Esophagus squamous epithelium (tissue), 5 donors: ENCODE data around the gene ULBP1. TPM values are rescaled to one million over a fixed set of nuclear protein-coding genes. Genes with fewer than 3 reads are reported as not detected.
"Not testable (repeated sequence)": the region's sequence is repeated elsewhere in the genome, so short reads cannot be mapped to it uniquely, and the experiment has no call there.

Experiments
- DNase-seq: peaks from one replicate; lab custom pipeline; 2025; lab: John Stamatoyannopoulos, UW
- H3K27ac ChIP-seq, 4 donors: fragments of 200-600 bp; sonication (generic); one replicate each; pipeline ENCODE4 v1.5.1; 2016 to 2019; ENCODE audit warnings: mild to moderate bottlenecking in 1 of 4
- H3K27me3 ChIP-seq, 4 donors: fragments of 200-600 bp; sonication (generic); 1 replicate in 3 of 4; 2 replicates in 1 of 4; pipeline versions ENCODE4 v1.5.1 to v1.6.0; 2017 to 2021; ENCODE audit warnings: antibody characterized with exemption in 1 of 4
- H3K36me3 ChIP-seq, 3 donors: fragments of 200-600 bp; sonication (generic); one replicate each; pipeline ENCODE4 v1.5.1; 2016 to 2019
- H3K4me1 ChIP-seq, 3 donors: fragments of 200-600 bp; sonication (generic); one replicate each; pipeline ENCODE4 v1.5.1; 2017 to 2019
- H3K4me3 ChIP-seq, 4 donors: fragments of 200-600 bp; sonication (generic); 1 replicate in 3 of 4; 2 replicates in 1 of 4; pipeline ENCODE4 v1.5.1; 2016 to 2019; ENCODE audit warnings: mild to moderate bottlenecking in 2 of 4, moderate library complexity in 1 of 4
- H3K9me3 ChIP-seq, 3 donors: fragments of 200-600 bp; sonication (generic); one replicate each; pipeline ENCODE4 v1.5.1; 2016 to 2019
- CTCF ChIP-seq, 6 experiments: fragments of 450-650 bp in 4 of 6; fragments of 200-600 bp in 2 of 6; sonication (generic) in 2 of 6; IDR thresholded peaks; one replicate each; pipeline ENCODE4 v1.5.1; 2016 to 2019; ENCODE audit warnings: antibody characterized with exemption in 6 of 6, mild to moderate bottlenecking in 4 of 6, moderate library complexity in 4 of 6
- POLR2A ChIP-seq, 4 donors: fragments of 450-650 bp; IDR thresholded peaks; one replicate each; pipeline ENCODE4 v1.6.1; 2017; ENCODE audit warnings: antibody characterized with exemption in 4 of 4, mild to moderate bottlenecking in 4 of 4, moderate library complexity in 3 of 4
- WGBS, 2 donors: methylation state at CpG; one replicate each; pipeline ENCODE4 v1.1.5; 2018; 5-methylcytosine and 5-hydroxymethylcytosine counted together
- intact Hi-C: fragments of 100-400 bp; cut with DNase I; formaldehyde crosslinking; loops from one replicate; pipeline ENCODE4 v1.15.0; 2022
- total RNA-seq, 4 donors: library from RNA; depleted of rRNA; stranded (reverse); fragments of >200 nt; gene quantifications; one replicate each; pipeline ENCODE4 v1.1.0, GENCODE V29; 2016
- donor health status: DM: yes; HTN: yes; CAD: no.

Gene ULBP1
- total RNA-seq, 4 donors from 2014 or later = 0.26 to 0.27 TPM; not detected in 2

- peak in 1 of 6 experiments; percentile 2 for TF ChIP-seq CTCF (IDR thresholded peaks at IDR 0.05)
- Histone ChIP-seq H3K27me3 (peaks cover 3 to 67% (median 14%) of the 10 kb centered on the region in 4 donors), H3K4me1 (peaks cover 6 to 27% (median 9%) of the 10 kb centered on the region in 3 donors)
- DNase-seq, H3K36me3 ChIP-seq, H3K9me3 ChIP-seq, H3K4me3 ChIP-seq, H3K27ac ChIP-seq: not testable (repeated sequence)
- 5 to 7% methylated on average over 5 of the region's 5 CpGs for WGBS, 2 donors
- intact Hi-C loops = loop anchor here (5.0 kb wide), 1 partner anchor 80 kb away; no protein-coding TSS in a partner anchor
Observed at GRCh38 chr6:150017186-150017521, 53.4 kb downstream of the ULBP1 start.

- Histone ChIP-seq H3K4me1 (peaks cover 6 to 27% (median 9%) of the 10 kb centered on the region in 3 donors), H3K27ac (no peak overlapping the region), H3K4me3 (no peak overlapping the region), H3K36me3 (no peaks in the 10 kb centered on the region), H3K27me3 (peaks cover 3 to 53% (median 14%) of the 10 kb centered on the region in 4 donors), H3K9me3 (no peaks in the 10 kb centered on the region)
- TF ChIP-seq CTCF (IDR thresholded peaks at IDR 0.05) (no peak), POLR2A (IDR thresholded peaks at IDR 0.05) (no peak)
- DNase-seq = no peak
- 63 to 64% methylated on average over 5 of the region's 6 CpGs for WGBS, 2 donors
- intact Hi-C loops = loop anchor here (5.0 kb wide), 1 partner anchor 82 kb away; no protein-coding TSS in a partner anchor
Observed at GRCh38 chr6:150018846-150019580, 55.3 kb downstream of the ULBP1 start.

DNA sequence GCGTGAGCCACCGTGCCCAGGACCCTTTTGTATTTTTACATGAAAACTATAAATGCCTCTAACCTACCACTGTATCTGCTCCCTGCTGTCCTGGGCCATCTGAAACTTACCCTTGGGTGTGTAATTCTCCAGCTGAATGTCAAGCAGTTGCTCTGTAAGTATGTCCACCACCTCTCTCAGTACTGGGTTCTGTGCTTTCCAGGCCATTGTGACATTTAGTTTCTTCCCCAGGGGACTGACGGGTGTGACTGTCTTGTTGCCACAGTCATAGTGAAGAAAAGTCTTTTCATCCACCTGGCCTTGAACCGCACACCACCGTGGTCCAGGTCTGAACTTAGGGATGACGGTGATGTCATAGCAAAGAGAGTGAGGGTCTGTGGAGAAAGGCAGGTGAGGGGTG is 58.1 kb downstream of the ULBP1 start:
- no CpG with 5 or more reads among the region's 6 CpGs for WGBS, 2 donors
- DNase-seq, intact Hi-C loops, H3K4me3 ChIP-seq, H3K27ac ChIP-seq, H3K9me3 ChIP-seq, H3K36me3 ChIP-seq: not testable (repeated sequence)
- Histone ChIP-seq H3K4me1 (peaks cover 16 to 33% (median 20%) of the 10 kb centered on the region in 3 donors), H3K27me3 (peaks cover 0 to 55% (median 0%) of the 10 kb centered on the region in 4 donors)

Other genes with a start within 250 kb of the ULBP1 start
- gene LATS1, start 245.8 kb upstream of the ULBP1 start, total RNA-seq = 10 to 100 TPM; 12.1 to 21.2 (median 15.5) TPM
- 10 to 100 TPM in 3 of 4 donors, 1 to 10 TPM in 1; 7.1 to 18.8 (median 16.4) TPM for gene NUP43, start 217.4 kb upstream of the ULBP1 start, total RNA-seq
- gene PCMT1, start 214.2 kb upstream of the ULBP1 start, total RNA-seq = 100 to 1,000 TPM in 1 of 4 donors, 10 to 100 TPM in 3; 77.5 to 101 (median 88.0) TPM
- 10 to 100 TPM; 40.2 to 74.9 (median 58.4) TPM for gene LRP11, start 99.6 kb upstream of the ULBP1 start, total RNA-seq
- 10 to 100 TPM; 50.1 to 90.1 (median 67.9) TPM for gene RAET1E, start 65.8 kb upstream of the ULBP1 start, total RNA-seq
- gene RAET1G, start 40.8 kb upstream of the ULBP1 start, total RNA-seq = 10 to 100 TPM in 3 of 4 donors, 1 to 10 TPM in 1; 9.0 to 26.8 (median 13.5) TPM
- 10 to 100 TPM in 1 of 4 donors, 1 to 10 TPM in 3; 2.9 to 11.1 (median 4.6) TPM for gene ULBP2, start 21.9 kb upstream of the ULBP1 start, total RNA-seq
- 10 to 100 TPM; 14.5 to 99.5 (median 62.5) TPM for gene RAET1L, start 61.6 kb downstream of the ULBP1 start, total RNA-seq
- gene ULBP3, start 105.2 kb downstream of the ULBP1 start, total RNA-seq = 1 to 10 TPM; 2.1 to 5.0 (median 3.3) TPM
- gene PPP1R14C, start 179.1 kb downstream of the ULBP1 start, total RNA-seq = 10 to 100 TPM in 3 of 4 donors, 1 to 10 TPM in 1; 9.3 to 27.8 (median 21.3) TPM